MCF 10A (cell line): ENCODE results near the gene HS6ST3. TPM values are rescaled to one million over a fixed set of nuclear protein-coding genes. Genes with fewer than 3 reads are reported as not detected.

Experiments
- BruUV-seq: library from RNA; stranded (reverse); fragments of 400-500 nt; replicated peaks from 2 replicates; lab custom pipeline; 2021; lab: Mats Ljungman, UMichigan
- CTCF ChIA-PET: fragments of 300-600 bp; sonication (Branson Sonifier 250); formaldehyde crosslinking; extraction: SDS; loops from one replicate; lab custom pipeline; 2021; ENCODE audit warnings: antibody characterized with exemption, inconsistent platforms; lab: Yijun Ruan, JAX
- POLR2A ChIA-PET: fragments of 300-600, 350-650 bp; sonication (Branson Sonifier 250); formaldehyde crosslinking; extraction: SDS; loops from one replicate; lab custom pipeline; 2020; ENCODE audit warnings: antibody characterized with exemption, inconsistent platforms; lab: Yijun Ruan, JAX
- DNase-seq: peaks from one replicate; pipeline ENCODE4 v3.0.0-alpha.2; 2018; ENCODE audit not compliant: unreplicated experiment
- H3K27ac Mint-ChIP-seq: one replicate; pipeline ENCODE4 v1.8.0; 2022; ENCODE audit warnings: mild to moderate bottlenecking, low read depth, mixed read lengths; ENCODE audit not compliant: unreplicated experiment
- H3K27me3 Mint-ChIP-seq: one replicate; pipeline ENCODE4 v1.8.0; 2022; ENCODE audit warnings: mixed read lengths; ENCODE audit not compliant: insufficient read depth, unreplicated experiment
- H3K36me3 Mint-ChIP-seq: one replicate; pipeline ENCODE4 v1.8.0; 2022; ENCODE audit warnings: mild to moderate bottlenecking, moderate library complexity, mixed read lengths; ENCODE audit not compliant: insufficient read depth, unreplicated experiment
- H3K4me1 Mint-ChIP-seq: one replicate; pipeline ENCODE4 v1.8.0; 2022; ENCODE audit warnings: mixed read lengths; ENCODE audit not compliant: insufficient read depth, unreplicated experiment
- H3K4me3 Mint-ChIP-seq: one replicate; pipeline ENCODE4 v1.8.0; 2022; ENCODE audit warnings: mild to moderate bottlenecking, moderate library complexity, mixed read lengths; ENCODE audit not compliant: unreplicated experiment
- H3K9me3 Mint-ChIP-seq: one replicate; pipeline ENCODE4 v1.8.0; 2022; ENCODE audit warnings: mixed read lengths; ENCODE audit not compliant: unreplicated experiment
- intact Hi-C: fragments of 100-400 bp; cut with micrococcal nuclease; formaldehyde crosslinking; loops from 2 replicates; pipeline ENCODE4 v1.14.1; 2022
- total RNA-seq: library from RNA; stranded (reverse); gene quantifications from 2 replicates; pipeline ENCODE4 v1.2.3, GENCODE V29; 2022
- TF ChIP-seq, protein P1 (sequence below): fragments of 200-600 bp; IDR thresholded peaks from one replicate; pipeline ENCODE4 v1.8.0; 2022; ENCODE audit warnings: antibody characterized with exemption, mild to moderate bottlenecking; ENCODE audit not compliant: unreplicated experiment

HS6ST3 gene
- total RNA-seq, 1 experiment from 2014 or later = 0.09 TPM

DNA sequence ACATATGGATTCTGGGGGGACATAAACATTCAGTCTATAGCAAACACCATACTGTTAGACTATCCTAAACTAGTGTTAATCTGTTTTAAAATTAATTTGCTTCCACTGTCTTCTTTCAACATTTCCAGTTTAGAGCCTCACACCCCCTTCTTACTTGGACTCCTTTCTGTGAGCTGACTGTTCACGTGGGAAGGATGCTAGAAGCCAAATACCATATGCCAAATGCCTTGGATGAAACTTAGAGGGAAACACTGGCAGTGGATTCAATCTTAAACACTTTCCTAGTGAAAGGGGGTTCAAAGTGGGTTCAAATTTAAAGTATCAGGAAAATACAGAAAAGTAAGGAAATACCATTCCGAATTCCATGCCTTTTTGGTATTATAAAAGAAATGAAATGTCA lies 113.6 kb downstream of the HS6ST3 start:
- CTCF ChIA-PET = interaction anchor here (0.6 kb wide), 1 partner anchor 34 kb away, joined by 3 read pairs; no protein-coding TSS in a partner anchor
- intact Hi-C loops = no loop called here
- Mint-ChIP-seq H3K9me3 (peaks cover 6% of the 10 kb centered on the region), H3K27ac (no peak overlapping the region), H3K36me3 (no peaks in the 10 kb centered on the region), H3K4me3 (no peak overlapping the region), H3K4me1 (no peaks in the 10 kb centered on the region), H3K27me3 (no peaks in the 10 kb centered on the region)
- POLR2A ChIA-PET = no interaction called here
- BruUV-seq = no TSS peak
- TF ChIP-seq, protein P1, sequence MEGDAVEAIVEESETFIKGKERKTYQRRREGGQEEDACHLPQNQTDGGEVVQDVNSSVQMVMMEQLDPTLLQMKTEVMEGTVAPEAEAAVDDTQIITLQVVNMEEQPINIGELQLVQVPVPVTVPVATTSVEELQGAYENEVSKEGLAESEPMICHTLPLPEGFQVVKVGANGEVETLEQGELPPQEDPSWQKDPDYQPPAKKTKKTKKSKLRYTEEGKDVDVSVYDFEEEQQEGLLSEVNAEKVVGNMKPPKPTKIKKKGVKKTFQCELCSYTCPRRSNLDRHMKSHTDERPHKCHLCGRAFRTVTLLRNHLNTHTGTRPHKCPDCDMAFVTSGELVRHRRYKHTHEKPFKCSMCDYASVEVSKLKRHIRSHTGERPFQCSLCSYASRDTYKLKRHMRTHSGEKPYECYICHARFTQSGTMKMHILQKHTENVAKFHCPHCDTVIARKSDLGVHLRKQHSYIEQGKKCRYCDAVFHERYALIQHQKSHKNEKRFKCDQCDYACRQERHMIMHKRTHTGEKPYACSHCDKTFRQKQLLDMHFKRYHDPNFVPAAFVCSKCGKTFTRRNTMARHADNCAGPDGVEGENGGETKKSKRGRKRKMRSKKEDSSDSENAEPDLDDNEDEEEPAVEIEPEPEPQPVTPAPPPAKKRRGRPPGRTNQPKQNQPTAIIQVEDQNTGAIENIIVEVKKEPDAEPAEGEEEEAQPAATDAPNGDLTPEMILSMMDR = no peak
- no peak for DNase-seq

DNA sequence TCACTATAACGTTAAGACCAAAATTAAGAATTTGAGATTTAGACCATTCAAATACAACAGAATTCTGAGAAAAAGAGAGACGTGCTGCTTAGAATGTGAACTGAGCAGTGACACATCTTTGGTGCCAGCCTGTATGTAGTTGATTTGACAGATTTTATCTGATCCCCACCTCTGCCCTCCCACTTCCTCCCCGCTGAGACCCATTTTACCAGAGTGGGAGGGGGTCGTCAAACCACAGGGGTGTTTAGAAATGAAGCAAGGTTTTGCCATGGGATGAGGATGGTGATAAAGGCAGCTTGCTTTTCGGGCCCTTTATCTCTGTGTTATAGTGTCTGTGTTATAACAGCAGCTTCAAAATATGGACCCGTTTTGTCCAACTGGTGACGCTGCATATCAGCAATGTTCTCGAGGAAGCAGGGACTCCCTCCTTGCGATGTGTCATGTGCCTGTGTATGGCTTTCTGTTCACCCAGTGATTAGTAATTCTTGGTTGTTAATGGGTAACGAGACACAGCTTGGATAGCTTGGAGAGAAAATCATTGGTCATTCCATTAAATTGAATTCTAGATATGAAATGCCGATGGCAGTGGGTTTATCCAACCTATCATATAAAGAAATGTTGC lies 125.0 kb downstream of the HS6ST3 start:
- DNase-seq = no peak
- Mint-ChIP-seq H3K9me3 (no peaks in the 10 kb centered on the region), H3K4me3 (no peak overlapping the region), H3K36me3 (no peaks in the 10 kb centered on the region), H3K4me1 (peaks cover 2% of the 10 kb centered on the region), H3K27me3 (no peaks in the 10 kb centered on the region), H3K27ac (no peak overlapping the region)
- POLR2A ChIA-PET = no interaction called here
- no TSS peak for BruUV-seq
- TF ChIP-seq, protein P1 = no peak
- CTCF ChIA-PET = interaction anchor here (0.5 to 0.6 kb wide), 3 partner anchors 16 to 74 kb away, joined by 3 to 5 read pairs (median 3); no protein-coding TSS in a partner anchor
- intact Hi-C loops = no loop called here

DNA sequence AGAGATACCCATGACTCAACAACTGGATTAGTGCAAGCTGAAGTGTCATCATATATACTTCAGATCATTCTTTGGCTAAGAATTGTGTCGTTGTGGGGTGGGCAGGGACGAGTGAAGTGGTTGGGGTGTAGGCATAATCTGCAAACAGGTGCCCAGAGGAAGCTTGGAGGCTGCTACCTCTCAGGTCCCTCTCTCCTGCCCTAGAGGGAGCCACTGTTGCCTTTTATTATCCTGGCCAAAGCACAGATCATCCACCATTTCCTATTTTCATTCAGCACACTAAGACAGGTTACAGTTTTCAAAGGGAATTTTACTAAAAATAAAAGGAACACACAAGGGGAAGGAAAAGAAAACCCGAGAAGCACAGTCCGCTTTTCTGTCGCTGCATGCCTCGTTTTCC lies 126.6 kb downstream of the HS6ST3 start:
- no peaks in the 10 kb centered on the region for H3K36me3 Mint-ChIP-seq
- no peak overlapping the region for H3K4me3 Mint-ChIP-seq
- TF ChIP-seq, protein P1 = no peak
- CTCF ChIA-PET = no interaction called here
- BruUV-seq = no TSS peak
- POLR2A ChIA-PET = no interaction called here
- H3K27ac Mint-ChIP-seq = no peak overlapping the region
- DNase-seq = no peak
- no peaks in the 10 kb centered on the region for H3K9me3 Mint-ChIP-seq
- peaks cover 9% of the 10 kb centered on the region for H3K4me1 Mint-ChIP-seq
- intact Hi-C loops = no loop called here
- H3K27me3 Mint-ChIP-seq = no peaks in the 10 kb centered on the region

DNA sequence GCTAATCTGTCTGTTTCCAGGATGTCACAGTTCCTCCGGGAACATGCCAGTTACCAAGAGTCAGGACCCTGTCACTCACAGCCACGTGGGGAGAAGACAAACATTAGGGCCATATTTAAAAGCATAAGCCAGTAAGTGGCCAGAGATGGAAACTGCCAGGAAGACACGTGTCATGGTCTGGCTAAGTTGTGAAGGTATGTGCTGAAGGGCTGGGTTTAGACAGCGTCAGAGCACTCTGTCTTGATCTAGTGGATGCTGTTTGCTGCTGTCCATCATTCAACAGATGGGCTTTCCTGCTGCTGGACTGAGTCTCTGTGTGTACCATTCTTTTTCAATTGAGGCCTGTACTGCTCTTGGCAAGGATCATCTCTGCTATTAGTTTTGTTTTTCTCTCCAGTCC lies 128.6 kb downstream of the HS6ST3 start:
- CTCF ChIA-PET = no interaction called here
- intact Hi-C loops = no loop called here
- peaks cover 15% of the 10 kb centered on the region for H3K4me1 Mint-ChIP-seq
- no peaks in the 10 kb centered on the region for H3K27me3 Mint-ChIP-seq
- H3K27ac Mint-ChIP-seq = no peak overlapping the region
- TF ChIP-seq, protein P1 = no peak
- BruUV-seq = no TSS peak
- H3K4me3 Mint-ChIP-seq = no peak overlapping the region
- no peaks in the 10 kb centered on the region for H3K36me3 Mint-ChIP-seq
- no peaks in the 10 kb centered on the region for H3K9me3 Mint-ChIP-seq
- POLR2A ChIA-PET = no interaction called here
- no peak for DNase-seq
